Loucy (cell line): ENCODE data around the gene SYNE3.

Experiments
- H2AFZ ChIP-seq: fragments of 200-600 bp; sonication (generic); 2 replicates; pipeline ENCODE4 v1.6.0; 2016; ENCODE audit warnings: antibody characterized with exemption, mild to moderate bottlenecking, low read length, moderate library complexity
- H3F3A ChIP-seq: fragments of 200-600 bp; 2 replicates; pipeline ENCODE4 v1.6.0; 2016; ENCODE audit warnings: antibody characterized with exemption, low read depth, mild to moderate bottlenecking
- H3K27me3 ChIP-seq: fragments of 200-600 bp; sonication (generic); 2 replicates; pipeline ENCODE4 v1.6.1; 2014; ENCODE audit warnings: low read length, mild to moderate bottlenecking; ENCODE audit not compliant: insufficient read depth, poor library complexity, severe bottlenecking
- H3K36me3 ChIP-seq: fragments of 200-600 bp; sonication (generic); 2 replicates; pipeline ENCODE4 v1.6.1; 2016; ENCODE audit warnings: low read length; ENCODE audit not compliant: insufficient read depth
- H3K4me1 ChIP-seq: fragments of 200-600 bp; sonication (generic); 2 replicates; pipeline ENCODE4 v1.5.1; 2014; ENCODE audit warnings: low read length, mild to moderate bottlenecking; ENCODE audit not compliant: insufficient read depth, poor library complexity, severe bottlenecking
- H3K4me2 ChIP-seq: fragments of 200-600 bp; sonication (generic); 2 replicates; pipeline ENCODE4 v1.6.0; 2014; ENCODE audit warnings: antibody characterized with exemption, low read length, low read depth, mild to moderate bottlenecking; ENCODE audit not compliant: poor library complexity, severe bottlenecking
- H3K4me3 ChIP-seq: fragments of 200-600 bp; sonication (generic); 2 replicates; pipeline ENCODE4 v1.5.1; 2014; ENCODE audit warnings: low read length, mild to moderate bottlenecking, mixed read lengths; ENCODE audit not compliant: poor library complexity, severe bottlenecking
- H3K79me2 ChIP-seq: fragments of 200-600 bp; sonication (generic); 2 replicates; pipeline ENCODE4 v1.6.1; 2014; ENCODE audit warnings: low read length; ENCODE audit not compliant: insufficient read depth
- H3K9ac ChIP-seq: fragments of 200-600 bp; sonication (generic); 2 replicates; pipeline ENCODE4 v1.6.0; 2014; ENCODE audit warnings: mild to moderate bottlenecking, low read depth, low read length, moderate library complexity; ENCODE audit not compliant: poor library complexity, severe bottlenecking
- H3K9me2 ChIP-seq: fragments of 200-600 bp; sonication (generic); replicated peaks from 2 replicates; pipeline ENCODE4 v1.6.1; 2016; ENCODE audit warnings: low read depth, low read length, mixed read lengths
- H3K9me3 ChIP-seq: fragments of 200-600 bp; sonication (generic); 2 replicates; pipeline ENCODE4 v1.6.1; 2014; ENCODE audit warnings: mild to moderate bottlenecking, antibody characterized with exemption, low read length, low read depth; ENCODE audit not compliant: insufficient read depth
- H4K20me1 ChIP-seq: fragments of 200-600 bp; sonication (generic); 2 replicates; pipeline ENCODE4 v1.6.0; 2014; ENCODE audit warnings: antibody characterized with exemption, low read length, mild to moderate bottlenecking; ENCODE audit not compliant: insufficient read depth, poor library complexity, severe bottlenecking
- EZH2phosphoT487 ChIP-seq: fragments of 200-600 bp; IDR thresholded peaks from 2 replicates; pipeline ENCODE4 v1.6.1; 2018; ENCODE audit warnings: antibody characterized with exemption, mild to moderate bottlenecking, moderate library complexity, borderline replicate concordance
- TF ChIP-seq, protein P1 (sequence below): fragments of 200-600 bp; sonication (generic); conservative IDR thresholded peaks from 2 replicates; pipeline ENCODE4 v1.5.1; 2014; ENCODE audit warnings: mild to moderate bottlenecking, antibody characterized with exemption, low read length

The SYNE3 gene

DNA sequence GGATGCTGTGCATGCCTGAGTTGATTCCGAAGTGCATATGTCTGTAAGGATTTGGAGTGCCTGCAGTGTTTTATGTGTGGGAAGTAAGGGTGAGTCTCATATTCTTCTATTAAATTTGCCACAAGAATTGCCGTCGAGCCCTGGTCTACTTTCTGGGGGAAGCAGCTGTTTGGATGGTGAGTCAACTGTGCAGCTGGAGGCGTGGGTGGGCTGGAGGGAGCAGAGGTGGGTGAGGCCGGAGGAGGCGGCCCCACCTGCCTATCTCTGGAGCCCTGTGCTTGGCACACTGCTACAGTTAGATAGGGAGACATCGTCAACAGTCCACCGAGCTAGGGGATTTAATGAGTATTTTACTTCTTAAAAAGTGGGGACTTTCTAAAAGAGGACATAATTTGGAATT, 28.1 kb upstream of the SYNE3 start:
- H3K36me3 ChIP-seq = peaks cover 37% of the 10 kb centered on the region; the same call in 1 of the 2 replicates
- TF ChIP-seq, protein P1, sequence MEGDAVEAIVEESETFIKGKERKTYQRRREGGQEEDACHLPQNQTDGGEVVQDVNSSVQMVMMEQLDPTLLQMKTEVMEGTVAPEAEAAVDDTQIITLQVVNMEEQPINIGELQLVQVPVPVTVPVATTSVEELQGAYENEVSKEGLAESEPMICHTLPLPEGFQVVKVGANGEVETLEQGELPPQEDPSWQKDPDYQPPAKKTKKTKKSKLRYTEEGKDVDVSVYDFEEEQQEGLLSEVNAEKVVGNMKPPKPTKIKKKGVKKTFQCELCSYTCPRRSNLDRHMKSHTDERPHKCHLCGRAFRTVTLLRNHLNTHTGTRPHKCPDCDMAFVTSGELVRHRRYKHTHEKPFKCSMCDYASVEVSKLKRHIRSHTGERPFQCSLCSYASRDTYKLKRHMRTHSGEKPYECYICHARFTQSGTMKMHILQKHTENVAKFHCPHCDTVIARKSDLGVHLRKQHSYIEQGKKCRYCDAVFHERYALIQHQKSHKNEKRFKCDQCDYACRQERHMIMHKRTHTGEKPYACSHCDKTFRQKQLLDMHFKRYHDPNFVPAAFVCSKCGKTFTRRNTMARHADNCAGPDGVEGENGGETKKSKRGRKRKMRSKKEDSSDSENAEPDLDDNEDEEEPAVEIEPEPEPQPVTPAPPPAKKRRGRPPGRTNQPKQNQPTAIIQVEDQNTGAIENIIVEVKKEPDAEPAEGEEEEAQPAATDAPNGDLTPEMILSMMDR = no peak
- no peak for TF ChIP-seq EZH2phosphoT487

DNA sequence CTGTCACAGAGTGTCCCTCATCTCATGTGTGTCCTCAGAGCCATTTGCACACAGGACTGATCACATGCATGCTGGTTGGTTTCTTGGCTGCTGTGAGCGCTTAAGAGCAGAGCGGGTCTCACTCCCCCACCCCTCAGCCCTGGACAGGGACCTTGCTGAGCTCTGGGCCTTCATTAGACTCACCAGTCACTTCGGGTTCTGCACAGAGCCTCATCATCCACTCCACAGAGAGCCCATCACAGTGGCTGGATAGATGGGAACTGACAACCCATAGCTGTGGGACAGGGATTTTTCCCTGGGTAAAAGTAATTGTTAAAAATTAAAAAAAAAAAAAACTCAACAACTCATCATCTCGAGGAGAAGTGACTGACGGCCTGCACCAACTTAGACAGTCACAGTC, 26.6 kb upstream of the SYNE3 start:
- H3K4me3 ChIP-seq = no peak overlapping the region
- H3K9me2 ChIP-seq = no peaks in the 10 kb centered on the region
- peaks cover 37% of the 10 kb centered on the region; the same call in 1 of the 2 replicates for H3K36me3 ChIP-seq
- H3K9ac ChIP-seq = no peak overlapping the region
- no peaks in the 10 kb centered on the region for H3K9me3 ChIP-seq
- H3F3A ChIP-seq = no peaks in the 10 kb centered on the region
- TF ChIP-seq, protein P1 = no peak
- TF ChIP-seq EZH2phosphoT487 = no peak
- H2AFZ ChIP-seq = no peak overlapping the region
- H3K79me2 ChIP-seq = peaks cover 71% of the 10 kb centered on the region
- H3K4me2 ChIP-seq = peak overlapping the region; percentile 52
- peaks cover 50% of the 10 kb centered on the region for H4K20me1 ChIP-seq
- peaks cover 45% of the 10 kb centered on the region for H3K4me1 ChIP-seq
- no peaks in the 10 kb centered on the region for H3K27me3 ChIP-seq

More for the DNA sequence above, 28.1 kb upstream of the SYNE3 start:
- Histone ChIP-seq H3K79me2 (peaks cover 55% of the 10 kb centered on the region), H3K9me2 (no peaks in the 10 kb centered on the region), H3K4me1 (peaks cover 29% of the 10 kb centered on the region), H3F3A (no peaks in the 10 kb centered on the region), H3K27me3 (no peaks in the 10 kb centered on the region), H3K4me2 (no peak overlapping the region), H3K9ac (no peak overlapping the region), H4K20me1 (peaks cover 34% of the 10 kb centered on the region), H2AFZ (no peak overlapping the region), H3K4me3 (no peak overlapping the region), H3K9me3 (no peaks in the 10 kb centered on the region)

DNA sequence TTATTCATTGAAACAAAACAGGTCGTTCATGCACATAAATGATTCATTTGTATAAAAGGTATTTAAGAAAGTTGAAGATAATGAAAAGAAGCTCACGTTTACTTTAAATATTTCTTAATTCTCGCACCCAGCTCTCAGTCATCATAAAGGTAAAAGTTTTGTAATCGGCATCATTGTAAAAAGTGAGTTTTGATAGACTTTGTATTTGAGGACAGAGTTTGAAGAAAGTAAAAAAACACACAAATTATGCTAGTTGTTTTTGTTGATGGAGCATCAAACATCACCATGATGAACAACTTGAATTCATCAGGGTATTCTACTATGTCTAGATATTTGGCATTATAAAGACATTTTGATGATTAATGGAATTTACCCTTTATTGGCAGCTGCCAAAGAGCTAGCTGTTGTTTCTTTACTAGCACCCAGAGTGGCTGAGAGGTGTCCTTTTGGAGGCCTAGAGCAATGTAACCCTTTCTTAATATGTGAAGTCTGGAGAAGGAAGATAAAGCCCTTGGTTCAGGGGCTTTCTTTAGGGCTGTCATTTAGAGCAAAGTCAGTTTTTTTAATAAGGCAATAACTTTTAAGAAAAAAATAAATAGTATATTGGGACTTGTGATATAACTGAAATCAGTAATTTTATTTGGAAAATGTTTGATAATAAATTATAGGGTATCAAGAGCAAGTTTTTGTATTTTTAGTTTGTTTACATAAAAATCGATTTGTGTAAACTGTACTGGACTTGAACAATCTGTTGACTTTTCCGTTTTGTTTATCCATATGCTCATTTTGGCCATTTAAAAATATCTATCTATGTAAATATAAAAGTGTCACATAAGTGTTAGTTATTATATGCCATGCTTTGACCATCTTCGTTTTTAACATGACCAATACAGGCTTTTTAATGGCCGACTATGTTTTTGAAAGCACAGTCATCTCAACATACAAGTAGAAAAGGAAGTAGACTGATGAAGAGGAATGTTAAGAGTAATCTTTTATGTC, 25.8 kb upstream of the SYNE3 start:
- Histone ChIP-seq H4K20me1 (peaks cover 57% of the 10 kb centered on the region), H3K79me2 (peaks cover 78% of the 10 kb centered on the region), H3K9me2 (no peaks in the 10 kb centered on the region), H3K27me3 (no peaks in the 10 kb centered on the region), H3K36me3 (peaks cover 35% of the 10 kb centered on the region; the same call in 1 of the 2 replicates), H3K4me1 (peaks cover 52% of the 10 kb centered on the region), H3K4me3 (peak overlapping the region; percentile 45), H2AFZ (no peak overlapping the region), H3F3A (no peaks in the 10 kb centered on the region), H3K9ac (peak overlapping the region; percentile 25), H3K4me2 (peak overlapping the region; percentile 52), H3K9me3 (no peaks in the 10 kb centered on the region)
- TF ChIP-seq EZH2phosphoT487 = no peak
- TF ChIP-seq, protein P1 = no peak
